ENCODE measurements around the gene RAB4A. TPM values are rescaled to one million over a fixed set of nuclear protein-coding genes. Genes with fewer than 3 reads are reported as not detected.

RAB4A gene
- total and polyA plus RNA-seq, 2 of the 4 experiments (the other 2 are of a cell fraction), result 25.6 to 26.2 TPM

GRCh38 chr1:229339086-229339485, 68.2 kb downstream of the RAB4A start:
- Histone ChIP-seq H3K4me1 (ENCODE audit: control insufficient read depth, insufficient read depth, low read length) (peaks cover 2% of the 10 kb centered on the region; the same call in 1 of the 2 replicates), H3K9ac (ENCODE audit: low read depth, low read length) (no peak overlapping the region), H3K18ac (ENCODE audit: low read depth, low read length) (no peak overlapping the region), H3K27ac (ENCODE audit: insufficient read depth, low read length) (no peak overlapping the region), H2AK5ac (ENCODE audit: low read depth, low read length) (no peak overlapping the region), H4K5ac (ENCODE audit: low read depth, low read length) (no peak overlapping the region), H3K9me3 (ENCODE audit: control insufficient read depth, insufficient read depth, low read length) (peaks cover under 1% of the 10 kb centered on the region), H2BK15ac (ENCODE audit: low read depth, low read length) (no peak overlapping the region), H3K9me1 (ENCODE audit: insufficient read depth, low read length) (no peaks in the 10 kb centered on the region), H3K56ac (ENCODE audit: extremely low read depth, insufficient read depth, low read length) (no peak overlapping the region), H2BK120ac (ENCODE audit: low read depth, low read length) (no peak overlapping the region), H3K4ac (ENCODE audit: low read depth, low read length) (no peak overlapping the region), H2BK5ac (ENCODE audit: low read depth, low read length, poor library complexity, severe bottlenecking) (no peak overlapping the region), H3K27me3 (ENCODE audit: control insufficient read depth, insufficient read depth, low read length) (no peaks in the 10 kb centered on the region), H3K14ac (replicated peaks; ENCODE audit: low read depth, low read length) (no peak overlapping the region), H2AFZ (replicated peaks; ENCODE audit: low read length, poor library complexity) (no peak overlapping the region), H3K79me1 (ENCODE audit: low read depth in 1 of 2, low read length in 2 of 2) (peaks cover 23 to 51% of the 10 kb centered on the region in 2 experiments), H3K4me3 (ENCODE audit: insufficient read depth, low read depth, low read length) (no peak overlapping the region), H4K20me1 (ENCODE audit: insufficient read depth, low read length) (no peaks in the 10 kb centered on the region), H3K4me2 (ENCODE audit: low read depth, low read length) (no peak overlapping the region), H3K23ac (ENCODE audit: low read depth, low read length) (peak overlapping the region; percentile 49; the same call in 1 of the 2 replicates), H3K36me3 (ENCODE audit: control insufficient read depth, insufficient read depth, low read length) (peaks cover 9% of the 10 kb centered on the region; the same call in 1 of the 2 replicates), H2AK9ac (replicated peaks; ENCODE audit: low read depth, low read length, poor library complexity) (no peak overlapping the region), H4K91ac (ENCODE audit: insufficient read depth, low read depth, low read length) (no peak overlapping the region), H2BK20ac (ENCODE audit: low read depth, low read length) (no peak overlapping the region), H4K8ac (ENCODE audit: low read depth in 2 of 2, low read length in 2 of 2) (no peak overlapping the region)
- TF ChIP-seq BHLHE40 (IDR thresholded peaks at IDR 0.05; ENCODE audit: low read depth, low read length) (no peak), ELK1 (IDR thresholded peaks at IDR 0.05; ENCODE audit: borderline replicate concordance, low read depth, low read length) (no peak), CTCF (conservative IDR thresholded peaks at IDR 0.05; ENCODE audit: low read depth, low read length) (no peak), NFE2L2 (IDR thresholded peaks at IDR 0.05; ENCODE audit: low read depth, low read length) (no peak), CHD1 (IDR thresholded peaks at IDR 0.05; ENCODE audit: low read depth, low read length) (no peak), USF2 (IDR thresholded peaks at IDR 0.05; ENCODE audit: low read depth, low read length) (no peak), SMC3 (IDR thresholded peaks at IDR 0.05; ENCODE audit: low read depth, low read length) (no peak), MAZ (IDR thresholded peaks at IDR 0.05; ENCODE audit: borderline replicate concordance, low read depth, low read length) (no peak), CEBPB (IDR thresholded peaks at IDR 0.05; ENCODE audit: low read depth, low read length) (no peak), FOS (IDR thresholded peaks at IDR 0.05; ENCODE audit: low read depth, low read length) (no peak), POLR2A (IDR thresholded peaks at IDR 0.05; ENCODE audit: low read depth, low read length) (no peak), RCOR1 (IDR thresholded peaks at IDR 0.05; ENCODE audit: insufficient replicate concordance, low read length) (no peak)
- dilution Hi-C loops (cut with HindIII; ENCODE audit: low sequenced_read_pairs, unreplicated experiment), result no loop called here
- DNase-seq (no peak), ATAC-seq (ENCODE audit: low read depth) (no peak)
- in situ Hi-C loops (cut with MboI; ENCODE audit: low sequenced_read_pairs), result no loop called here
- no CpG with 5 or more reads among the region's 4 CpGs for WGBS, 2 experiments (ENCODE audit: extremely low coverage in 2 of 2, insufficient read length in 1 of 2)
- CTCF ChIA-PET, result no interaction called here
- intact Hi-C loops (cut with micrococcal nuclease), result no loop called here
- BruUV-seq (replicated peaks), result no TSS peak
- POLR2A ChIA-PET (ENCODE audit: unreplicated experiment), result no interaction called here

Measured in IMR-90 (cell line).